ENCODE results near the gene OR5H15.
"Not testable (repeated sequence)": the region's sequence is repeated elsewhere in the genome, so short reads cannot be mapped to it uniquely, and the experiment has no call there.

Gene OR5H15

DNA sequence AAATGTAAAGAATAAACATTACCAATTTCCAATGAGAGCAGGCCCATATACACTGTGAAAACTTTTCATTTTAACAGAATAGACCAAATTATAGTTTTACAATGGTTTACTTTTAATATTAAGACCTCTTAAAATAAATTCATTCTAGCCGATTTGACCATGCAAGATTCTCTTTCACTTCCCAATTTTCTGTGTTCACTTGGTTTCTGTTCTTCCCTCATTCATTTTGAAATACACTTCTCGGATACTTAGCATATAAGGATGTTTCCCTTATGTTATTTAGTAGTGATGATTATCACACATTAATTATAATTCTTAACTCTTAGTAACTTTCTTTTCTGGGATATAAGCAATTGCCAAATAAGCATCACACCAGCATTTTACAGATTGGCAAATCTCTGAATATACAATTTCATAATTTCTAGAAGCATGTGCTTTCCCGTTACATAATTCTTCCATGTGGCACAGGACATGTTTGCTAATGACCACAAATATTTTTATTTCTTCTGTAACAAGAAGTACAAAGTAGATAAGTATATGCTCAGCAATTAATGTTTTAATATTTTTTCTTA, 13.9 kb downstream of the OR5H15 start:
- Histone ChIP-seq H3K27ac (ENCODE audit: low read length) (no peak overlapping the region), H3K4me3 (ENCODE audit: low read depth in 1 of 2, low read length in 2 of 2) (no peak overlapping the region), H3K4me1 (ENCODE audit: control insufficient read depth in 1 of 2, insufficient read depth in 2 of 2, low read length in 2 of 2) (no peaks in the 10 kb centered on the region), H3K36me3 (ENCODE audit: control insufficient read depth in 1 of 2, insufficient read depth in 2 of 2, low read length in 2 of 2) (no peaks in the 10 kb centered on the region), H3K9me3 (ENCODE audit: control insufficient read depth in 1 of 2, low read length in 2 of 2) (no peaks in the 10 kb centered on the region), H3K27me3 (ENCODE audit: low read depth, low read length) (no peaks in the 10 kb centered on the region)

DNA sequence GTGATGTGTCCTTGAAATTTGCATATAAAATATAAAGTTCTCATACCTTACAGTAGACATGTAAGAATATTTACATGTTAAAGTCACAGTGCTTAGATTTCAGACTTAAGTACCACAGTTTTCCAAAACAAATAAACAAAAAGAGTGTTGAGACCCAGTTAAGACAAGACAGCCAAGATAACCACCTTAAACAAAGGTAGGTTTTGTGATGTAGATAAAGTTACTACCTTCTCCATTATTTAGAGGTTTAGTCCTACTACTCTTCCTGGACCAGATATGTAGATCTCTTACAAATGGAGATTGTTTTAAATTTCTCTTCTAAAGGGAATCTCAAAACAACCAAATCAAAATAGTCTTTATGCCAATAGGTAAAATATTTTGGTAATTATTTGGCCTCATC, 15.7 kb downstream of the OR5H15 start:
- Histone ChIP-seq H3K27me3 (ENCODE audit: low read depth, low read length) (no peaks in the 10 kb centered on the region), H3K4me1 (ENCODE audit: control insufficient read depth in 1 of 2, insufficient read depth in 2 of 2, low read length in 2 of 2) (no peaks in the 10 kb centered on the region), H3K27ac (ENCODE audit: low read length) (no peak overlapping the region), H3K4me3 (ENCODE audit: low read depth in 1 of 2, low read length in 2 of 2) (no peak overlapping the region), H3K36me3 (ENCODE audit: control insufficient read depth in 1 of 2, insufficient read depth in 2 of 2, low read length in 2 of 2) (no peaks in the 10 kb centered on the region), H3K9me3 (ENCODE audit: control insufficient read depth in 1 of 2, low read length in 2 of 2) (no peaks in the 10 kb centered on the region)

DNA sequence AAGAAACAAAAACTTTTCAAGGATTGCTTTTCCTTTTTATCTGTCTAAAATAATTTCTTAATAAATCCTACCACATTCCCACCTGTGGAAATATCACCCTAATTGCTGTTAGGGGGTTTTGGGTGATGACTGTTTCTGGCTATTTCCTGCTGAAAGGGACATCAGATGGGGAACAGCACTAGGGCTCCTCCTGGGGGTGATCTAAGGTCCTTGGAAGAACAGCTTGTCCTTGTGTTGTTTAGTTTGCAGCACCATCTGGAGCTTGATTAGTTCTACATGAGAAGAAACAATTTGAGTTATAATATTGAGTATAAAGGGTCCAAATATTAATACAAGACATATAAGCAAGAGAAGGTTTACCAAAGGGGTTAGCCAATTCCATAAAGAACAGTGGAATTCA, 18.7 kb downstream of the OR5H15 start:
- H3K9me3 ChIP-seq (ENCODE audit: control insufficient read depth in 1 of 2, low read length in 2 of 2), result no peaks in the 10 kb centered on the region
- H3K4me1 ChIP-seq (ENCODE audit: control insufficient read depth in 1 of 2, insufficient read depth in 2 of 2, low read length in 2 of 2), result no peaks in the 10 kb centered on the region
- H3K4me3 ChIP-seq (ENCODE audit: low read depth in 1 of 2, low read length in 2 of 2), result no peak overlapping the region
- H3K36me3 ChIP-seq (ENCODE audit: control insufficient read depth in 1 of 2, insufficient read depth in 2 of 2, low read length in 2 of 2), result no peaks in the 10 kb centered on the region
- H3K27me3 ChIP-seq (ENCODE audit: low read depth, low read length), result no peaks in the 10 kb centered on the region
- H3K27ac ChIP-seq (ENCODE audit: low read length), result no peak overlapping the region

GRCh38 chr3:98188545-98188944, 22.0 kb downstream of the OR5H15 start:
- Histone ChIP-seq H3K4me3 (ENCODE audit: low read depth in 1 of 2, low read length in 2 of 2) (no peak overlapping the region), H3K9me3 (ENCODE audit: control insufficient read depth in 1 of 2, low read length in 2 of 2) (no peaks in the 10 kb centered on the region), H3K4me1 (ENCODE audit: control insufficient read depth in 1 of 2, insufficient read depth in 2 of 2, low read length in 2 of 2) (no peaks in the 10 kb centered on the region), H3K27me3 (ENCODE audit: low read depth, low read length) (no peaks in the 10 kb centered on the region), H3K36me3 (ENCODE audit: control insufficient read depth in 1 of 2, insufficient read depth in 2 of 2, low read length in 2 of 2) (no peaks in the 10 kb centered on the region), H3K27ac (ENCODE audit: low read length) (no peak overlapping the region)

- not testable (repeated sequence) for H3K27ac ChIP-seq (ENCODE audit: low read length); H3K4me3 ChIP-seq (ENCODE audit: low read depth in 1 of 2, low read length in 2 of 2); H3K9me3 ChIP-seq (ENCODE audit: control insufficient read depth in 1 of 2, low read length in 2 of 2); H3K27me3 ChIP-seq (ENCODE audit: low read depth, low read length); H3K36me3 ChIP-seq (ENCODE audit: control insufficient read depth in 1 of 2, insufficient read depth in 2 of 2, low read length in 2 of 2); H3K4me1 ChIP-seq (ENCODE audit: control insufficient read depth in 1 of 2, insufficient read depth in 2 of 2, low read length in 2 of 2)
These were observed 24.4 kb downstream of the OR5H15 start for GRCh38 chr3:98190911-98191310.

DNA sequence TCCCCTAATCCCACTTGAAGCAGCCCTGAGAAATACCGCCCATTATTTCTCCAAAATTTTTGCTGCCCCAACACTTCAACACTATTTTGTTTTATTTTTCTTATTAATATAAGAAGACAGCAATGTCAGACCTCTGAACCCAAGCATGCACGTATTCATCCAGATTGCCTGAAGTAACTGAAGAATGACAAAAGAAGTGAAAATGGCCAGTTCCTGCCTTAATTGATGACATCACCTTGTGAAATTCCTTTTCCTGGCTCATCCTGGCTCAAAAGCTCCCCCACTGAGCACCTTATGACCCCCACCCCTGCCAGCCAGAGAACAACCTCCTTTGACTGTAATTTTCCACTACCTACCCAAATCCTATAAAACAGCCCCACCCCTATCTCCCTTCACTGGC, 29.8 kb downstream of the OR5H15 start:
- H3K4me1 ChIP-seq (ENCODE audit: control insufficient read depth in 1 of 2, insufficient read depth in 2 of 2, low read length in 2 of 2); H3K36me3 ChIP-seq (ENCODE audit: control insufficient read depth in 1 of 2, insufficient read depth in 2 of 2, low read length in 2 of 2); H3K4me3 ChIP-seq (ENCODE audit: low read depth in 1 of 2, low read length in 2 of 2); H3K9me3 ChIP-seq (ENCODE audit: control insufficient read depth in 1 of 2, low read length in 2 of 2); H3K27ac ChIP-seq (ENCODE audit: low read length); H3K27me3 ChIP-seq (ENCODE audit: low read depth, low read length): not testable (repeated sequence)

DNA sequence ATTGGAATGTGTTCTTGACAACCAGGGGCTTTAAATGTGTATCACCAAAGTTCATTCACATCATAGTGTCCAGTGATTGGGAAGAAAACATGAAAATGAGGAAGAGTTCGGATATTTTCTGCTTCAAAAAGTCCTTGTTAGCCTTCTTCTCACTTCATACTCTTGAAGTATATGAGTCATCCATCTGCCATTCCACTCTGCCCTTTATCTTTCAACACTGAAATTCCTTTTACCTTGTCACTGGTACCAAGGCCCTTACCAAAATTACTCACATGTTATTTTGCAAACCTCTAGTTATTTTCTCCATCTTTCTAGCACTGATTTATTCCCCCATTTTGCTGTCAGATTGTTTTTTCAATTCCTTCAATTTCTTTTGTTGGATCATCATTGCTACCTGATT, 32.5 kb downstream of the OR5H15 start:
- H3K4me3 ChIP-seq (ENCODE audit: low read depth in 1 of 2, low read length in 2 of 2), result no peak overlapping the region
- H3K27ac ChIP-seq (ENCODE audit: low read length), result no peak overlapping the region
- no peaks in the 10 kb centered on the region for H3K4me1 ChIP-seq (ENCODE audit: control insufficient read depth in 1 of 2, insufficient read depth in 2 of 2, low read length in 2 of 2)
- no peaks in the 10 kb centered on the region for H3K36me3 ChIP-seq (ENCODE audit: control insufficient read depth in 1 of 2, insufficient read depth in 2 of 2, low read length in 2 of 2)
- H3K27me3 ChIP-seq (ENCODE audit: low read depth, low read length), result no peaks in the 10 kb centered on the region
- H3K9me3 ChIP-seq (ENCODE audit: control insufficient read depth in 1 of 2, low read length in 2 of 2), result no peaks in the 10 kb centered on the region

DNA sequence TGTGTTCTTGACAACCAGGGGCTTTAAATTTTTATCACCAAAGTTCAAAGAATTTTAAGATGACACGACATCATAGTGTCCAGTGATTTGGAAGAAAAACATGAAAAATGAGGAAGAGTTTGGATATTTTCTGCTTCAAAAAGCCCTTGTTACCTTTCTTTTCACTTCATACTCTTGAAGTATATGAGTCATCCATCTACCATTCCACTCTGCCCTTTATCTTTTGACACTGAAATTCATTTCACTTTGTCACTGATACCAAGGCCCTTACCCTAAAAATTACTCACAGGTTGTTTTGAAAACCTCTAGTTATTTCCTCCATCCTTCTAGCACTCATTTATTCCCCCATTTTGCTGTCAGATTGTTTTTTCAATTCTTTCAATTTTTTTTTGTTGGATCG, 42.7 kb downstream of the OR5H15 start:
- no peaks in the 10 kb centered on the region for H3K36me3 ChIP-seq (ENCODE audit: control insufficient read depth in 1 of 2, insufficient read depth in 2 of 2, low read length in 2 of 2)
- no peaks in the 10 kb centered on the region for H3K27me3 ChIP-seq (ENCODE audit: low read depth, low read length)
- H3K4me1 ChIP-seq (ENCODE audit: control insufficient read depth in 1 of 2, insufficient read depth in 2 of 2, low read length in 2 of 2), result no peaks in the 10 kb centered on the region
- H3K27ac ChIP-seq (ENCODE audit: low read length), result no peak overlapping the region
- no peaks in the 10 kb centered on the region for H3K9me3 ChIP-seq (ENCODE audit: control insufficient read depth in 1 of 2, low read length in 2 of 2)
- H3K4me3 ChIP-seq (ENCODE audit: low read depth in 1 of 2, low read length in 2 of 2), result no peak overlapping the region

- H3K4me1 ChIP-seq (ENCODE audit: control insufficient read depth in 1 of 2, insufficient read depth in 2 of 2, low read length in 2 of 2), result no peaks in the 10 kb centered on the region
- no peak overlapping the region for H3K4me3 ChIP-seq (ENCODE audit: low read depth in 1 of 2, low read length in 2 of 2)
- H3K27ac ChIP-seq (ENCODE audit: low read length), result no peak overlapping the region
- H3K9me3 ChIP-seq (ENCODE audit: control insufficient read depth in 1 of 2, low read length in 2 of 2), result no peaks in the 10 kb centered on the region
- no peaks in the 10 kb centered on the region for H3K27me3 ChIP-seq (ENCODE audit: low read depth, low read length)
- H3K36me3 ChIP-seq (ENCODE audit: control insufficient read depth in 1 of 2, insufficient read depth in 2 of 2, low read length in 2 of 2), result no peaks in the 10 kb centered on the region
These were observed 46.8 kb downstream of the OR5H15 start for GRCh38 chr3:98213276-98213675.

GRCh38 chr3:98215051-98215450, 48.6 kb downstream of the OR5H15 start:
- H3K4me1 ChIP-seq (ENCODE audit: control insufficient read depth in 1 of 2, insufficient read depth in 2 of 2, low read length in 2 of 2), result no peaks in the 10 kb centered on the region
- no peak overlapping the region for H3K27ac ChIP-seq (ENCODE audit: low read length)
- no peaks in the 10 kb centered on the region for H3K9me3 ChIP-seq (ENCODE audit: control insufficient read depth in 1 of 2, low read length in 2 of 2)
- no peaks in the 10 kb centered on the region for H3K27me3 ChIP-seq (ENCODE audit: low read depth, low read length)
- H3K36me3 ChIP-seq (ENCODE audit: control insufficient read depth in 1 of 2, insufficient read depth in 2 of 2, low read length in 2 of 2), result no peaks in the 10 kb centered on the region
- no peak overlapping the region for H3K4me3 ChIP-seq (ENCODE audit: low read depth in 1 of 2, low read length in 2 of 2)
